Measurements from ENCODE around the gene RBM43.

The RBM43 gene

GRCh38 chr2:151282401-151282800, 20.7 kb upstream of the RBM43 start:
- TF ChIP-seq CTCF (IDR thresholded peaks at IDR 0.05; ENCODE audit: extremely low read depth, missing control alignments) = no peak
- DNase-seq (ENCODE audit: low spot score) = no peak

- no peak for DNase-seq (ENCODE audit: low spot score)
- TF ChIP-seq CTCF (IDR thresholded peaks at IDR 0.05; ENCODE audit: extremely low read depth, missing control alignments) = no peak
Observed at GRCh38 chr2:151280271-151280670, 18.6 kb upstream of the RBM43 start.

- TF ChIP-seq CTCF (IDR thresholded peaks at IDR 0.05; ENCODE audit: extremely low read depth, missing control alignments) = no peak
- DNase-seq (ENCODE audit: low spot score) = no peak
Observed at GRCh38 chr2:151278487-151278886, 16.8 kb upstream of the RBM43 start.

- DNase-seq (ENCODE audit: low spot score) = no peak
- TF ChIP-seq CTCF (IDR thresholded peaks at IDR 0.05; ENCODE audit: extremely low read depth, missing control alignments) = no peak
Observed at GRCh38 chr2:151277067-151277466, 15.4 kb upstream of the RBM43 start.

- TF ChIP-seq CTCF (IDR thresholded peaks at IDR 0.05; ENCODE audit: extremely low read depth, missing control alignments) = no peak
- DNase-seq (ENCODE audit: low spot score) = no peak
Observed at GRCh38 chr2:151275291-151275690, 13.6 kb upstream of the RBM43 start.

- DNase-seq (ENCODE audit: low spot score) = no peak
- no peak for TF ChIP-seq CTCF (IDR thresholded peaks at IDR 0.05; ENCODE audit: extremely low read depth, missing control alignments)
Observed at GRCh38 chr2:151271824-151272223, 10.2 kb upstream of the RBM43 start.

GRCh38 chr2:151269798-151270568, 8.3 kb upstream of the RBM43 start:
- no peak for DNase-seq (ENCODE audit: low spot score)
- TF ChIP-seq CTCF (IDR thresholded peaks at IDR 0.05; ENCODE audit: extremely low read depth, missing control alignments) = no peak

All from GM20000 (cell line).